Astrocyte (in vitro differentiated cells and primary cell): ENCODE results near the gene COQ9. TPM values are rescaled to one million over a fixed set of nuclear protein-coding genes. Genes with fewer than 3 reads are reported as not detected.

Experiments used
- DNase-seq: peaks from one replicate; pipeline ENCODE4 v3.0.0-alpha.2; 2010; ENCODE audit warnings: low read depth
- FAIRE-seq: peaks from 2 replicates; lab custom pipeline; 2011; peaks lifted over from hg19 to GRCh38; lab: Jason Lieb, UNC
- H2AFZ ChIP-seq: 2 replicates; pipeline ENCODE4 v1.6.0; 2012; ENCODE audit warnings: low read depth, low read length, inconsistent platforms
- H3K27ac ChIP-seq: 2 replicates; pipeline ENCODE4 v1.5.1; 2011; ENCODE audit warnings: low read depth, low read length, inconsistent platforms
- H3K27me3 ChIP-seq: 2 replicates; pipeline ENCODE4 v1.6.0; 2011; ENCODE audit warnings: low read length, inconsistent platforms; ENCODE audit not compliant: insufficient read depth
- H3K36me3 ChIP-seq: 2 replicates; pipeline ENCODE4 v1.5.1; 2011; ENCODE audit warnings: low read length, inconsistent platforms; ENCODE audit not compliant: insufficient read depth
- H3K4me1 ChIP-seq: 2 replicates; pipeline ENCODE4 v1.5.1; 2011; ENCODE audit warnings: low read length, inconsistent platforms; ENCODE audit not compliant: insufficient read depth
- H3K4me2 ChIP-seq: 2 replicates; pipeline ENCODE4 v1.6.0; 2012; ENCODE audit warnings: low read length, inconsistent platforms
- H3K4me3 ChIP-seq: 2 replicates; pipeline ENCODE4 v1.5.1; 2011; ENCODE audit warnings: low read depth, mild to moderate bottlenecking, low read length, inconsistent platforms; ENCODE audit not compliant: insufficient read depth
- H3K79me2 ChIP-seq: 2 replicates; pipeline ENCODE4 v1.6.0; 2012; ENCODE audit warnings: mild to moderate bottlenecking, low read length, inconsistent platforms; ENCODE audit not compliant: insufficient read depth
- H3K9ac ChIP-seq: 2 replicates; pipeline ENCODE4 v1.6.0; 2012; ENCODE audit warnings: mild to moderate bottlenecking, low read length, inconsistent platforms
- H3K9me3 ChIP-seq: 2 replicates; pipeline ENCODE4 v1.5.1; 2012; ENCODE audit warnings: low read depth, mild to moderate bottlenecking, low read length, inconsistent platforms; ENCODE audit not compliant: insufficient read depth
- H4K20me1 ChIP-seq: 2 replicates; pipeline ENCODE4 v1.6.0; 2012; ENCODE audit warnings: low read length, inconsistent platforms; ENCODE audit not compliant: insufficient read depth
- H3K27ac Mint-ChIP-seq: one replicate; pipeline ENCODE4 v1.8.0; 2021; ENCODE audit warnings: mild to moderate bottlenecking, mixed read lengths; ENCODE audit not compliant: unreplicated experiment
- H3K27me3 Mint-ChIP-seq: one replicate; pipeline ENCODE4 v1.8.0; 2021; ENCODE audit warnings: low read depth, mixed read lengths; ENCODE audit not compliant: unreplicated experiment
- H3K36me3 Mint-ChIP-seq: one replicate; pipeline ENCODE4 v1.8.0; 2021; ENCODE audit warnings: low read depth, mixed read lengths; ENCODE audit not compliant: unreplicated experiment
- H3K4me1 Mint-ChIP-seq: one replicate; pipeline ENCODE4 v1.8.0; 2021; ENCODE audit warnings: low read depth, mixed read lengths; ENCODE audit not compliant: unreplicated experiment
- H3K4me3 Mint-ChIP-seq: one replicate; pipeline ENCODE4 v1.8.0; 2021; ENCODE audit warnings: mild to moderate bottlenecking, moderate library complexity, mixed read lengths; ENCODE audit not compliant: unreplicated experiment
- H3K9me3 Mint-ChIP-seq: one replicate; pipeline ENCODE4 v1.8.0; 2021; ENCODE audit warnings: mild to moderate bottlenecking, mixed read lengths; ENCODE audit not compliant: unreplicated experiment
- EZH2 ChIP-seq: IDR thresholded peaks from 2 replicates; pipeline ENCODE4 v1.6.1; 2012; ENCODE audit warnings: mild to moderate bottlenecking, low read length, inconsistent platforms; ENCODE audit not compliant: insufficient read depth
- total RNA-seq: library from RNA; stranded (reverse); gene quantifications from 2 replicates; pipeline ENCODE4 v1.2.1, GENCODE V29; 2021
- TF ChIP-seq, protein P1 (sequence below): IDR thresholded peaks from 2 replicates; pipeline ENCODE4 v1.5.1; 2011; ENCODE audit warnings: low read depth, mild to moderate bottlenecking, inconsistent platforms, low read length, moderate library complexity; ENCODE audit not compliant: insufficient read depth

The COQ9 gene
- total RNA-seq, 1 donor from 2014 or later = 29.1 TPM

- H4K20me1 ChIP-seq = no peaks in the 10 kb centered on the region
- FAIRE-seq (no peak), DNase-seq (no peak)
- TF ChIP-seq, protein P1, sequence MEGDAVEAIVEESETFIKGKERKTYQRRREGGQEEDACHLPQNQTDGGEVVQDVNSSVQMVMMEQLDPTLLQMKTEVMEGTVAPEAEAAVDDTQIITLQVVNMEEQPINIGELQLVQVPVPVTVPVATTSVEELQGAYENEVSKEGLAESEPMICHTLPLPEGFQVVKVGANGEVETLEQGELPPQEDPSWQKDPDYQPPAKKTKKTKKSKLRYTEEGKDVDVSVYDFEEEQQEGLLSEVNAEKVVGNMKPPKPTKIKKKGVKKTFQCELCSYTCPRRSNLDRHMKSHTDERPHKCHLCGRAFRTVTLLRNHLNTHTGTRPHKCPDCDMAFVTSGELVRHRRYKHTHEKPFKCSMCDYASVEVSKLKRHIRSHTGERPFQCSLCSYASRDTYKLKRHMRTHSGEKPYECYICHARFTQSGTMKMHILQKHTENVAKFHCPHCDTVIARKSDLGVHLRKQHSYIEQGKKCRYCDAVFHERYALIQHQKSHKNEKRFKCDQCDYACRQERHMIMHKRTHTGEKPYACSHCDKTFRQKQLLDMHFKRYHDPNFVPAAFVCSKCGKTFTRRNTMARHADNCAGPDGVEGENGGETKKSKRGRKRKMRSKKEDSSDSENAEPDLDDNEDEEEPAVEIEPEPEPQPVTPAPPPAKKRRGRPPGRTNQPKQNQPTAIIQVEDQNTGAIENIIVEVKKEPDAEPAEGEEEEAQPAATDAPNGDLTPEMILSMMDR = no peak
- no peak for TF ChIP-seq EZH2
- Mint-ChIP-seq H3K27ac (no peak overlapping the region), H3K4me3 (no peak overlapping the region), H3K36me3 (no peaks in the 10 kb centered on the region), H3K4me1 (peaks cover 1% of the 10 kb centered on the region), H3K9me3 (no peaks in the 10 kb centered on the region), H3K27me3 (peaks cover 28% of the 10 kb centered on the region)
- H3K4me1 ChIP-seq = no peaks in the 10 kb centered on the region
- no peaks in the 10 kb centered on the region for H3K9me3 ChIP-seq
- no peak overlapping the region for H3K4me3 ChIP-seq
- no peaks in the 10 kb centered on the region for H3K79me2 ChIP-seq
- no peak overlapping the region for H3K4me2 ChIP-seq
- no peak overlapping the region for H3K9ac ChIP-seq
- no peak overlapping the region for H2AFZ ChIP-seq
- H3K27ac ChIP-seq = no peak overlapping the region
- no peaks in the 10 kb centered on the region for H3K36me3 ChIP-seq
- peaks cover 3% of the 10 kb centered on the region for H3K27me3 ChIP-seq
Observed at GRCh38 chr16:57409870-57410587, 37.2 kb upstream of the COQ9 start.

- Histone ChIP-seq H3K9me3 (no peaks in the 10 kb centered on the region), H3K4me3 (no peak overlapping the region), H3K4me1 (peaks cover 1% of the 10 kb centered on the region), H4K20me1 (no peaks in the 10 kb centered on the region), H3K79me2 (no peaks in the 10 kb centered on the region), H3K4me2 (no peak overlapping the region), H3K9ac (no peak overlapping the region), H3K27ac (no peak overlapping the region), H2AFZ (no peak overlapping the region), H3K36me3 (no peaks in the 10 kb centered on the region), H3K27me3 (peaks cover 3% of the 10 kb centered on the region)
- DNase-seq = no peak
- no peak for TF ChIP-seq EZH2
- TF ChIP-seq, protein P1 = no peak
- no peaks in the 10 kb centered on the region for H3K36me3 Mint-ChIP-seq
- peaks cover 30% of the 10 kb centered on the region for H3K27me3 Mint-ChIP-seq
- no peak overlapping the region for H3K4me3 Mint-ChIP-seq
- no peaks in the 10 kb centered on the region for H3K9me3 Mint-ChIP-seq
- H3K4me1 Mint-ChIP-seq = peaks cover 2% of the 10 kb centered on the region
- H3K27ac Mint-ChIP-seq = no peak overlapping the region
- no peak for FAIRE-seq
Observed at GRCh38 chr16:57411362-57411976, 35.8 kb upstream of the COQ9 start.

GRCh38 chr16:57412584-57412983, 34.7 kb upstream of the COQ9 start:
- FAIRE-seq = no peak
- H3K27ac Mint-ChIP-seq = no peak overlapping the region
- TF ChIP-seq, protein P1 = no peak
- no peak for TF ChIP-seq EZH2

More at GRCh38 chr16:57412584-57412983, 34.7 kb upstream of the COQ9 start:
- Histone ChIP-seq H3K27ac (no peak overlapping the region), H3K36me3 (no peaks in the 10 kb centered on the region), H3K4me3 (no peak overlapping the region), H3K79me2 (no peaks in the 10 kb centered on the region), H3K4me1 (peaks cover 6% of the 10 kb centered on the region), H4K20me1 (no peaks in the 10 kb centered on the region), H3K27me3 (peaks cover 3% of the 10 kb centered on the region), H3K9ac (no peak overlapping the region), H3K4me2 (no peak overlapping the region), H3K9me3 (no peaks in the 10 kb centered on the region), H2AFZ (no peak overlapping the region)
- DNase-seq = no peak
- peaks cover 6% of the 10 kb centered on the region for H3K4me1 Mint-ChIP-seq
- H3K9me3 Mint-ChIP-seq = no peaks in the 10 kb centered on the region
- H3K4me3 Mint-ChIP-seq = no peak overlapping the region
- no peaks in the 10 kb centered on the region for H3K36me3 Mint-ChIP-seq
- peaks cover 32% of the 10 kb centered on the region for H3K27me3 Mint-ChIP-seq
